ENCODE data around the gene SLC47A1. TPM values are rescaled to one million over a fixed set of nuclear protein-coding genes. Genes with fewer than 3 reads are reported as not detected.

SLC47A1 gene
- total RNA-seq (not detected), total RNA-seq (0 to 24.7 (median 0.07) reads per million in 172 experiments)
- polyA plus RNA-seq (2013, experiment 1 of 2) = 0.21 TPM
- 0.12 TPM for polyA plus RNA-seq (2013, experiment 2 of 2)

- Histone ChIP-seq H3K36me3 (ENCODE audit: insufficient read depth, low read length) (no peaks in the 10 kb centered on the region), H3K4me3 (ENCODE audit: low read length) (peak within 1 kb of the TSS; percentile 38), H3K27me3 (ENCODE audit: control insufficient read depth in 1 of 2, insufficient read depth in 2 of 2, low read length in 2 of 2) (peaks cover 54 to 62% of the 10 kb centered on the region in 2 experiments), H3K4me1 (ENCODE audit: insufficient read depth, low read length) (peaks cover 16% of the 10 kb centered on the region), H3K27ac (ENCODE audit: low read depth in 1 of 2, low read length in 2 of 2) (no peak within 1 kb of the TSS), H3K9me3 (ENCODE audit: control insufficient read depth in 1 of 2, insufficient read depth in 1 of 2, low read length in 2 of 2) (no peaks in the 10 kb centered on the region)
- Mint-ChIP-seq H3K27me3 (peaks cover 65% of the 10 kb centered on the region), H3K4me3 (peak within 1 kb of the TSS; percentile 73), H3K36me3 (ENCODE audit: low read depth) (no peaks in the 10 kb centered on the region), H3K4me1 (ENCODE audit: low read depth) (peaks cover 10% of the 10 kb centered on the region), H3K9me3 (no peaks in the 10 kb centered on the region), H3K27ac (no peak within 1 kb of the TSS)
- TF ChIP-seq CTCF (IDR thresholded peaks at IDR 0.05) = no peak
- ATAC-seq (ENCODE audit: poor library complexity) (peak; percentile 55), DNase-seq (peak in 3 of 14 experiments; percentile 6 to 31 (median 27))
- CTCF ChIA-PET = no interaction called here
- intact Hi-C loops (cut with DNase I, micrococcal nuclease) = no loop called here
- POLR2A ChIA-PET = interaction anchor here (0.6 to 0.9 kb wide), 3 partner anchors 46 to 211 kb away, joined by 3 to 5 read pairs (median 3); no protein-coding TSS in a partner anchor
These were observed at the start of gene SLC47A1 for GRCh38 chr17:19533718-19534561. Gene SLC47A1 (plus strand): TSS chr17:19533854. CDS start chr17:19533940, 86 bp downstream.

GRCh38 chr17:19485800-19486340 is 47.8 kb upstream of the SLC47A1 start:
- Mint-ChIP-seq H3K9me3 (no peaks in the 10 kb centered on the region), H3K27me3 (peaks cover 9% of the 10 kb centered on the region), H3K27ac (no peak overlapping the region), H3K4me3 (no peak overlapping the region), H3K36me3 (ENCODE audit: low read depth) (no peaks in the 10 kb centered on the region), H3K4me1 (ENCODE audit: low read depth) (no peaks in the 10 kb centered on the region)
- H3K27ac ChIP-seq (ENCODE audit: low read depth in 1 of 2, low read length in 2 of 2) = no peak overlapping the region
- ChIA-PET CTCF (no interaction called here), POLR2A (no interaction called here)
- no peaks in the 10 kb centered on the region for H3K27me3 ChIP-seq (ENCODE audit: control insufficient read depth in 1 of 2, insufficient read depth in 2 of 2, low read length in 2 of 2)
- H3K36me3 ChIP-seq (ENCODE audit: insufficient read depth, low read length) = no peaks in the 10 kb centered on the region
- no peaks in the 10 kb centered on the region for H3K4me1 ChIP-seq (ENCODE audit: insufficient read depth, low read length)
- ATAC-seq (ENCODE audit: poor library complexity) (no peak), DNase-seq (no peak)
- intact Hi-C loops (cut with DNase I, micrococcal nuclease) = no loop called here
- H3K4me3 ChIP-seq (ENCODE audit: low read length) = no peak overlapping the region
- H3K9me3 ChIP-seq (ENCODE audit: control insufficient read depth in 1 of 2, insufficient read depth in 1 of 2, low read length in 2 of 2) = no peaks in the 10 kb centered on the region
- TF ChIP-seq CTCF (IDR thresholded peaks at IDR 0.05) = no peak

GRCh38 chr17:19486351-19487023 is 47.2 kb upstream of the SLC47A1 start:
- ChIA-PET CTCF (no interaction called here), POLR2A (no interaction called here)
- Mint-ChIP-seq H3K4me1 (ENCODE audit: low read depth) (no peaks in the 10 kb centered on the region), H3K4me3 (no peak overlapping the region), H3K36me3 (ENCODE audit: low read depth) (no peaks in the 10 kb centered on the region), H3K27me3 (peaks cover 9% of the 10 kb centered on the region), H3K27ac (no peak overlapping the region), H3K9me3 (no peaks in the 10 kb centered on the region)
- ATAC-seq (ENCODE audit: poor library complexity) = no peak
- no peaks in the 10 kb centered on the region for H3K27me3 ChIP-seq (ENCODE audit: control insufficient read depth in 1 of 2, insufficient read depth in 2 of 2, low read length in 2 of 2)
- DNase-seq = no peak
- intact Hi-C loops (cut with DNase I, micrococcal nuclease) = no loop called here
- no peak for TF ChIP-seq CTCF (IDR thresholded peaks at IDR 0.05)
- no peak overlapping the region for H3K4me3 ChIP-seq (ENCODE audit: low read length)
- H3K36me3 ChIP-seq (ENCODE audit: insufficient read depth, low read length) = no peaks in the 10 kb centered on the region
- no peaks in the 10 kb centered on the region for H3K4me1 ChIP-seq (ENCODE audit: insufficient read depth, low read length)
- no peak overlapping the region for H3K27ac ChIP-seq (ENCODE audit: low read depth in 1 of 2, low read length in 2 of 2)
- H3K9me3 ChIP-seq (ENCODE audit: control insufficient read depth in 1 of 2, insufficient read depth in 1 of 2, low read length in 2 of 2) = no peaks in the 10 kb centered on the region
